Loucy (cell line): Measurements from ENCODE around the gene RSRC2.
A peak's percentile ranks its signal among the peaks of the same experiment; 100 is the strongest.
"Not testable (repeated sequence)": the region's sequence is repeated elsewhere in the genome, so short reads cannot be mapped to it uniquely, and the experiment has no call there.

Source experiments
- H2AFZ ChIP-seq: fragments of 200-600 bp; sonication (generic); 2 replicates; pipeline ENCODE4 v1.6.0; 2016; ENCODE audit warnings: antibody characterized with exemption, mild to moderate bottlenecking, low read length, moderate library complexity
- H3F3A ChIP-seq: fragments of 200-600 bp; 2 replicates; pipeline ENCODE4 v1.6.0; 2016; ENCODE audit warnings: antibody characterized with exemption, low read depth, mild to moderate bottlenecking
- H3K27me3 ChIP-seq: fragments of 200-600 bp; sonication (generic); 2 replicates; pipeline ENCODE4 v1.6.1; 2014; ENCODE audit warnings: low read length, mild to moderate bottlenecking; ENCODE audit not compliant: insufficient read depth, poor library complexity, severe bottlenecking
- H3K36me3 ChIP-seq: fragments of 200-600 bp; sonication (generic); 2 replicates; pipeline ENCODE4 v1.6.1; 2016; ENCODE audit warnings: low read length; ENCODE audit not compliant: insufficient read depth
- H3K4me1 ChIP-seq: fragments of 200-600 bp; sonication (generic); 2 replicates; pipeline ENCODE4 v1.5.1; 2014; ENCODE audit warnings: low read length, mild to moderate bottlenecking; ENCODE audit not compliant: insufficient read depth, poor library complexity, severe bottlenecking
- H3K4me2 ChIP-seq: fragments of 200-600 bp; sonication (generic); 2 replicates; pipeline ENCODE4 v1.6.0; 2014; ENCODE audit warnings: antibody characterized with exemption, low read length, low read depth, mild to moderate bottlenecking; ENCODE audit not compliant: poor library complexity, severe bottlenecking
- H3K4me3 ChIP-seq: fragments of 200-600 bp; sonication (generic); 2 replicates; pipeline ENCODE4 v1.5.1; 2014; ENCODE audit warnings: low read length, mild to moderate bottlenecking, mixed read lengths; ENCODE audit not compliant: poor library complexity, severe bottlenecking
- H3K79me2 ChIP-seq: fragments of 200-600 bp; sonication (generic); 2 replicates; pipeline ENCODE4 v1.6.1; 2014; ENCODE audit warnings: low read length; ENCODE audit not compliant: insufficient read depth
- H3K9ac ChIP-seq: fragments of 200-600 bp; sonication (generic); 2 replicates; pipeline ENCODE4 v1.6.0; 2014; ENCODE audit warnings: mild to moderate bottlenecking, low read depth, low read length, moderate library complexity; ENCODE audit not compliant: poor library complexity, severe bottlenecking
- H3K9me2 ChIP-seq: fragments of 200-600 bp; sonication (generic); replicated peaks from 2 replicates; pipeline ENCODE4 v1.6.1; 2016; ENCODE audit warnings: low read depth, low read length, mixed read lengths
- H3K9me3 ChIP-seq: fragments of 200-600 bp; sonication (generic); 2 replicates; pipeline ENCODE4 v1.6.1; 2014; ENCODE audit warnings: mild to moderate bottlenecking, antibody characterized with exemption, low read length, low read depth; ENCODE audit not compliant: insufficient read depth
- H4K20me1 ChIP-seq: fragments of 200-600 bp; sonication (generic); 2 replicates; pipeline ENCODE4 v1.6.0; 2014; ENCODE audit warnings: antibody characterized with exemption, low read length, mild to moderate bottlenecking; ENCODE audit not compliant: insufficient read depth, poor library complexity, severe bottlenecking
- EZH2phosphoT487 ChIP-seq: fragments of 200-600 bp; IDR thresholded peaks from 2 replicates; pipeline ENCODE4 v1.6.1; 2018; ENCODE audit warnings: antibody characterized with exemption, mild to moderate bottlenecking, moderate library complexity, borderline replicate concordance
- TF ChIP-seq, protein P1 (sequence below): fragments of 200-600 bp; sonication (generic); conservative IDR thresholded peaks from 2 replicates; pipeline ENCODE4 v1.5.1; 2014; ENCODE audit warnings: mild to moderate bottlenecking, antibody characterized with exemption, low read length

The RSRC2 gene

GRCh38 chr12:122474324-122474716, 52.4 kb downstream of the RSRC2 start:
- Histone ChIP-seq H3K9me3 (no peaks in the 10 kb centered on the region), H3K36me3 (peaks cover 68% of the 10 kb centered on the region; the same call in 1 of the 2 replicates), H2AFZ (no peak overlapping the region), H3K9ac (no peak overlapping the region), H3K9me2 (no peaks in the 10 kb centered on the region), H3K4me1 (no peaks in the 10 kb centered on the region), H3K4me3 (no peak overlapping the region), H4K20me1 (no peaks in the 10 kb centered on the region), H3F3A (no peaks in the 10 kb centered on the region), H3K4me2 (no peak overlapping the region), H3K27me3 (no peaks in the 10 kb centered on the region), H3K79me2 (no peaks in the 10 kb centered on the region)
- TF ChIP-seq EZH2phosphoT487 = no peak
- TF ChIP-seq, protein P1, sequence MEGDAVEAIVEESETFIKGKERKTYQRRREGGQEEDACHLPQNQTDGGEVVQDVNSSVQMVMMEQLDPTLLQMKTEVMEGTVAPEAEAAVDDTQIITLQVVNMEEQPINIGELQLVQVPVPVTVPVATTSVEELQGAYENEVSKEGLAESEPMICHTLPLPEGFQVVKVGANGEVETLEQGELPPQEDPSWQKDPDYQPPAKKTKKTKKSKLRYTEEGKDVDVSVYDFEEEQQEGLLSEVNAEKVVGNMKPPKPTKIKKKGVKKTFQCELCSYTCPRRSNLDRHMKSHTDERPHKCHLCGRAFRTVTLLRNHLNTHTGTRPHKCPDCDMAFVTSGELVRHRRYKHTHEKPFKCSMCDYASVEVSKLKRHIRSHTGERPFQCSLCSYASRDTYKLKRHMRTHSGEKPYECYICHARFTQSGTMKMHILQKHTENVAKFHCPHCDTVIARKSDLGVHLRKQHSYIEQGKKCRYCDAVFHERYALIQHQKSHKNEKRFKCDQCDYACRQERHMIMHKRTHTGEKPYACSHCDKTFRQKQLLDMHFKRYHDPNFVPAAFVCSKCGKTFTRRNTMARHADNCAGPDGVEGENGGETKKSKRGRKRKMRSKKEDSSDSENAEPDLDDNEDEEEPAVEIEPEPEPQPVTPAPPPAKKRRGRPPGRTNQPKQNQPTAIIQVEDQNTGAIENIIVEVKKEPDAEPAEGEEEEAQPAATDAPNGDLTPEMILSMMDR = no peak

DNA sequence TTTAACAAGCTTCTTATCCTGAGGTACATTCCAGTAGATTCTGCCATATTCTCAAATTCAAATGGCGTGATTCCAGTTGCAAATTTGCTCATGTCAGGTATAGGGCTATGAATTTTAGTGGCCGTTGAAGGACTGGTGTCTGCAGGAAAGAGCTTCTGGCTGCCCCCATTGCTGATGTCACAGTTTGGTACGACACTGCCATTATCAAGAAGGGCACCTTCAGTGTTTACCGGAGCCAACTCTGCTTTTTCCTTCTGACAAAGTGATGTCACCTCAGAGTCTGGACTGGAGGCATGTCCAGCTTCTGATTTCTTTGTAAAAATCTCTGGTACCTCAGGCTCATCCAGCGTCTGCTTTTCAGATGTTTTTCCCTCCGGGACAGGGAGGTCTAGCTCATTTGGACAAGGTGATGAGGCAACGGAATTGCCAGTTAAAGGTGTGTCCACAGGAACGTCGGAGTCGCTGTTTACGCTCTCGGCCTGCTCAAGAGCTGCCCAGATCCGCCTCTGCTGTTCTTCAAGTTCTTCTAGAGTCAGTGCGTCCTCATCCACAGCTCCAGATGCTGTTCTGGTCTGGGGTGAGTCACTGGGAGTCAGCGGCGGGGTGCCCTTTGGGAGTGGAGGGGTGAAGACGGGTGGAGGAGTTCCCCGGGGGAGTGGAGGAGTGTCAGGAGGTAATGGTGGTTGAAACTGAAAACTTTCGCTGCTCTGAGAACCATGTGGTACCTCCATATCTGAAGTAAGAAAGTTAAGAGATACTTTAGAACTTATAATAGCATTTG, 53.0 kb downstream of the RSRC2 start:
- Histone ChIP-seq H3K9ac (no peak overlapping the region), H3K27me3 (no peaks in the 10 kb centered on the region), H3K4me3 (no peak overlapping the region), H3K9me3 (no peaks in the 10 kb centered on the region), H3K79me2 (no peaks in the 10 kb centered on the region), H3K4me1 (no peaks in the 10 kb centered on the region), H2AFZ (no peak overlapping the region), H3K4me2 (no peak overlapping the region), H3K9me2 (no peaks in the 10 kb centered on the region), H4K20me1 (no peaks in the 10 kb centered on the region), H3F3A (no peaks in the 10 kb centered on the region), H3K36me3 (peaks cover 62% of the 10 kb centered on the region; the same call in 1 of the 2 replicates)
- no peak for TF ChIP-seq EZH2phosphoT487
- TF ChIP-seq, protein P1 = no peak

GRCh38 chr12:122471324-122472226, 55.2 kb downstream of the RSRC2 start:
- no peak overlapping the region for H2AFZ ChIP-seq
- TF ChIP-seq, protein P1 = peak; percentile 83
- TF ChIP-seq EZH2phosphoT487 = no peak
- no peaks in the 10 kb centered on the region for H3K9me2 ChIP-seq
- H3K9me3 ChIP-seq = no peaks in the 10 kb centered on the region
- peaks cover 40% of the 10 kb centered on the region; the same call in 1 of the 2 replicates for H3K36me3 ChIP-seq
- H3F3A ChIP-seq = no peaks in the 10 kb centered on the region
- no peak overlapping the region for H3K9ac ChIP-seq
- H3K27me3 ChIP-seq = no peaks in the 10 kb centered on the region
- no peaks in the 10 kb centered on the region for H4K20me1 ChIP-seq
- peaks cover 3% of the 10 kb centered on the region for H3K4me1 ChIP-seq
- no peak overlapping the region for H3K4me3 ChIP-seq
- no peaks in the 10 kb centered on the region for H3K79me2 ChIP-seq
- no peak overlapping the region for H3K4me2 ChIP-seq

GRCh38 chr12:122470576-122470975, 56.2 kb downstream of the RSRC2 start:
- H3K9ac ChIP-seq, H3K4me3 ChIP-seq, H2AFZ ChIP-seq, H3F3A ChIP-seq, H3K4me2 ChIP-seq, H4K20me1 ChIP-seq, H3K9me3 ChIP-seq, H3K4me1 ChIP-seq, H3K27me3 ChIP-seq, H3K79me2 ChIP-seq, H3K9me2 ChIP-seq: not testable (repeated sequence)
- H3K36me3 ChIP-seq = peaks cover 30% of the 10 kb centered on the region; the same call in 1 of the 2 replicates

GRCh38 chr12:122469856-122470255, 56.9 kb downstream of the RSRC2 start:
- H3K36me3 ChIP-seq = peaks cover 24% of the 10 kb centered on the region; the same call in 1 of the 2 replicates
- not testable (repeated sequence) for H3K4me1 ChIP-seq, H2AFZ ChIP-seq, H3K27me3 ChIP-seq, H4K20me1 ChIP-seq, H3K4me2 ChIP-seq, H3K4me3 ChIP-seq, H3K9me3 ChIP-seq, H3F3A ChIP-seq, H3K79me2 ChIP-seq, H3K9me2 ChIP-seq, H3K9ac ChIP-seq
